NCI-H524 treated with DMSO at 0.1 percent for 48 hours (cell line): ENCODE results near the gene GALNT12.

Experiments used
- DNase-seq: peaks from one replicate; lab custom pipeline; 2025; lab: John Stamatoyannopoulos, UW

GALNT12 gene

GRCh38 chr9:98805506-98806272 is 1.8 kb upstream of the GALNT12 start:
- no peak for DNase-seq

- DNase-seq: no peak
Observed at GRCh38 chr9:98806394-98807035, 955 bp upstream of the GALNT12 start.

- no peak for DNase-seq
Observed at GRCh38 chr9:98807814-98808195, 335 bp downstream of the GALNT12 start.

- DNase-seq: no peak
Observed at GRCh38 chr9:98808411-98808815, 943 bp downstream of the GALNT12 start.

GRCh38 chr9:98808875-98809274 is 1.4 kb downstream of the GALNT12 start:
- no peak for DNase-seq

GRCh38 chr9:98809311-98810101 is 2.0 kb downstream of the GALNT12 start:
- peak; percentile 56 for DNase-seq

GRCh38 chr9:98810102-98810842 is 2.8 kb downstream of the GALNT12 start:
- no peak for DNase-seq

- DNase-seq: no peak
Observed at GRCh38 chr9:98811051-98811650, 3.7 kb downstream of the GALNT12 start.

GRCh38 chr9:98815391-98815951 is 8.0 kb downstream of the GALNT12 start:
- DNase-seq: no peak

- no peak for DNase-seq
Observed at GRCh38 chr9:98818764-98819163, 11.3 kb downstream of the GALNT12 start.

GRCh38 chr9:98819231-98819630 is 11.8 kb downstream of the GALNT12 start:
- DNase-seq: no peak

GRCh38 chr9:98821831-98822230 is 14.4 kb downstream of the GALNT12 start:
- DNase-seq: no peak

GRCh38 chr9:98822661-98823060 is 15.2 kb downstream of the GALNT12 start:
- DNase-seq: no peak

- DNase-seq: no peak
Observed at GRCh38 chr9:98823666-98824334, 16.3 kb downstream of the GALNT12 start.

GRCh38 chr9:98825414-98825813 is 17.9 kb downstream of the GALNT12 start:
- no peak for DNase-seq

GRCh38 chr9:98826716-98827115 is 19.2 kb downstream of the GALNT12 start:
- DNase-seq: no peak

- no peak for DNase-seq
Observed at GRCh38 chr9:98829766-98830165, 22.3 kb downstream of the GALNT12 start.

GRCh38 chr9:98830554-98830953 is 23.1 kb downstream of the GALNT12 start:
- no peak for DNase-seq

GRCh38 chr9:98831696-98832095 is 24.2 kb downstream of the GALNT12 start:
- no peak for DNase-seq

- no peak for DNase-seq
Observed at GRCh38 chr9:98832768-98833089, 25.3 kb downstream of the GALNT12 start.
